Activated CD8-positive, alpha-beta memory T cell treated with anti-CD3 and anti-CD28 coated beads for 1 hour (primary cell): Measurements from ENCODE around the gene WWOX.

ENCODE experiments used
- DNase-seq, 2 donors: peaks; one replicate each; pipeline ENCODE4 v3.0.0-alpha.2; 2020; ENCODE audit warnings: low read depth in 1 of 2; ENCODE audit errors: extremely low read depth in 1 of 2

WWOX gene

GRCh38 chr16:79061181-79061580 is 961.7 kb downstream of the WWOX start:
- DNase-seq, result no peak

- no peak for DNase-seq
Observed at GRCh38 chr16:79062336-79062735, 962.9 kb downstream of the WWOX start.

GRCh38 chr16:79062821-79063220 is 963.4 kb downstream of the WWOX start:
- DNase-seq, result no peak

GRCh38 chr16:79064256-79064972 is 965.0 kb downstream of the WWOX start:
- DNase-seq, result no peak

- DNase-seq, result no peak
Observed at GRCh38 chr16:79066561-79066960, 967.1 kb downstream of the WWOX start.

- no peak for DNase-seq
Observed at GRCh38 chr16:79067600-79067999, 968.1 kb downstream of the WWOX start.

GRCh38 chr16:79069121-79069520 is 969.7 kb downstream of the WWOX start:
- DNase-seq, result no peak

- DNase-seq, result no peak
Observed at GRCh38 chr16:79069633-79070032, 970.2 kb downstream of the WWOX start.

- no peak for DNase-seq
Observed at GRCh38 chr16:79071424-79071823, 972.0 kb downstream of the WWOX start.

GRCh38 chr16:79072517-79072916 is 973.1 kb downstream of the WWOX start:
- no peak for DNase-seq

GRCh38 chr16:79073566-79073965 is 974.1 kb downstream of the WWOX start:
- no peak for DNase-seq

- DNase-seq, result no peak
Observed at GRCh38 chr16:79074541-79074940, 975.1 kb downstream of the WWOX start.

- no peak for DNase-seq
Observed at GRCh38 chr16:79074951-79075350, 975.5 kb downstream of the WWOX start.

GRCh38 chr16:79076047-79076767 is 976.8 kb downstream of the WWOX start:
- no peak for DNase-seq

GRCh38 chr16:79077346-79077745 is 977.9 kb downstream of the WWOX start:
- DNase-seq, result no peak

GRCh38 chr16:79079656-79080420 is 980.4 kb downstream of the WWOX start:
- no peak for DNase-seq

GRCh38 chr16:79081297-79082066 is 982.0 kb downstream of the WWOX start:
- no peak for DNase-seq

- DNase-seq, result no peak
Observed at GRCh38 chr16:79082970-79083369, 983.5 kb downstream of the WWOX start.

GRCh38 chr16:79083508-79084299 is 984.2 kb downstream of the WWOX start:
- no peak for DNase-seq

GRCh38 chr16:79088971-79089370 is 989.5 kb downstream of the WWOX start:
- no peak for DNase-seq
